Activated naive CD8-positive, alpha-beta T cell treated with anti-CD3 and anti-CD28 coated beads, Interleukin-2, amount 50 U/mL, for 24 hours (primary cell): ENCODE results near the gene SLC25A31.

Experiments
- ATAC-seq: fragments of 150-1000 bp; cut with Tn5 transposase; one replicate; pipeline ENCODE4 v1.10.0; 2021
- DNase-seq: peaks from one replicate; pipeline ENCODE4 v3.0.0; 2021
- H3K27ac Mint-ChIP-seq: one replicate; pipeline ENCODE4 v1.8.0; 2021; ENCODE audit warnings: mild to moderate bottlenecking, mixed read lengths
- H3K27me3 Mint-ChIP-seq: one replicate; pipeline ENCODE4 v1.8.0; 2021; ENCODE audit warnings: mixed read lengths
- H3K36me3 Mint-ChIP-seq: one replicate; pipeline ENCODE4 v1.8.0; 2021; ENCODE audit warnings: low read depth, mixed read lengths
- H3K4me1 Mint-ChIP-seq: one replicate; pipeline ENCODE4 v1.8.0; 2021; ENCODE audit warnings: mixed read lengths
- H3K4me3 Mint-ChIP-seq: one replicate; pipeline ENCODE4 v1.8.0; 2021; ENCODE audit warnings: mild to moderate bottlenecking, moderate library complexity, mixed read lengths
- H3K9me3 Mint-ChIP-seq: one replicate; pipeline ENCODE4 v1.8.0; 2021; ENCODE audit warnings: mixed read lengths

The SLC25A31 gene

DNA sequence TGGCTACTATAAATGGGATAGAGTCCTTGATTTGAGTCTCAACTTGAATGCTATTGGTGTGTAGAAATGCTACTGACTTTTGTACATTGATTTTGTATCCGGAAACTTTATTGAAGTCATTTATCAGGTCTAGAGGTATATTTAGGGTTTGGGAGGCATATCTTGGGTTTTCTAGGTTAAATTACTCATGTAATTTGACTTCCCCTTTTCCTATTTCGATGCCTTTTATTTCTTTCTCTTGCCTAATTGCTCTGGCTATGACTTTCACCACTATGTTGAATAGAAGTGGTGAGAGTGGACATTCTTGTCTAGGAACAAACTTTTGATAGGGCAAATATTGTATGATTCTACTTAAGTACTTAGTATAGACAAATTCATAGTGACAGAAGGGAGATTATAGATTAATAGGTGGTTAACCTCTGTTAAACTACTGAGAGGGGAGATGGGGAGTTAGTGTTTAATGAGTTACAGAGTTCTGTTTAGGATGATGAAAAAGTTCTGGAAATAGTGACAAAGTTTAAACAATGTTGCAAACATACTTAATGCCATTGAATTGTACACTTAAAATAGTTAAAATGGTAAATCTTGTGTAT lies 29.1 kb downstream of the SLC25A31 start:
- H3K9me3 Mint-ChIP-seq: peaks cover 4% of the 10 kb centered on the region
- H3K36me3 Mint-ChIP-seq: no peaks in the 10 kb centered on the region
- ATAC-seq (no peak), DNase-seq (no peak)
- H3K27ac Mint-ChIP-seq: no peak overlapping the region
- no peaks in the 10 kb centered on the region for H3K27me3 Mint-ChIP-seq
- no peak overlapping the region for H3K4me3 Mint-ChIP-seq
- H3K4me1 Mint-ChIP-seq: no peaks in the 10 kb centered on the region

DNA sequence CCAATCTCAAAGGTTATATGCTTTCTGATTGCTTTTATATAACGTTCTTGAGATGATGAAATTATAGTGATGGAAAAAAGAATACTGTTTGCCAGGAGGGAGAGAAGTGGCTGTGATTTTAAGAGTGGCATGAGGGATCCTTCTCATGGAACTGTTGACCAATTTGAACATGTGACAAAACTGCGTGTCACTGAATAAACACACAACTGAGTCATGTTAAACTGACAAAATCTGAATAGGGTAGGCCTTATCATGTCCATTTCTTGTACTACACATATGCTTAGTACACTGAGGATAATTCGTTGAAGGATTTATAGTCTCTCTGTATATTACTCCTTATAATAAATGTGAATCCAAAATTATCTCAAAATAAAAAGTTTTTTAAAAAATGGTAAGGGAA lies 29.7 kb downstream of the SLC25A31 start:
- Mint-ChIP-seq H3K4me1 (no peaks in the 10 kb centered on the region), H3K9me3 (peaks cover 4% of the 10 kb centered on the region), H3K27me3 (no peaks in the 10 kb centered on the region), H3K36me3 (no peaks in the 10 kb centered on the region), H3K4me3 (no peak overlapping the region), H3K27ac (no peak overlapping the region)
- ATAC-seq: no peak
- DNase-seq: no peak

DNA sequence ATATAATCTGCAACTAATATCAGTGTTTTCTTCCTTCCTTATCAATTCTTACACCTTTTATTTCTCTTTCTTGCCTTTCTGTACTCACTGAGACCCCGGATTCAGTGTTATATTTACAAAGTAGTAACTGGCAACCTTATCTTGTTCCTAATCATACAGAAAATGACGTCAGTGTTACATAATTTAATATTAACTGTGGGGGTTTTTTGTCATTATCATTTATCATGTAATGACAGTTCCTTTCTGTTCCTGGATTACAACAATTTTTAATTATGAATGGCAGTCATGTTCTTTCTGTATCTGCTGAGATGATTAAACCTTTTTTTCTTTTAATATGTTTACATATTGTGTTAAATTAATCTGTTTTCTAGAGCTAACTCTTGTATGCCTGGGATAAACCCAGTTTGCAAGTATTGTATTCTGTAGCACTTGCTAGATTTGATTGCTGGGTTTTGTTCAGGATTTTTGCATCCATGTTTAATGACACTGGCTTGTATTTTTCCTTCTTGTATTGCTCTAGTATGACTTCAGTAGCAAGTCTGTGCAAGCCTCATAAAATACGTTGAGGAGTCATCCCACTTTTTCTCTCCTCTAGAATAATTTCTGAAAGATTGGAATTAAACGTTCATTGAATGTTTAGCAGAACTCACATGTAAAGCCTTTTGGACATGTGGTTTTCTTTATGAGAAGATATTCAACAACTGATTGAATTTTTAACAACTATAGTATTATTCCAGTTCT lies 41.5 kb downstream of the SLC25A31 start:
- ATAC-seq (no peak), DNase-seq (no peak)
- Mint-ChIP-seq H3K4me1 (no peaks in the 10 kb centered on the region), H3K36me3 (no peaks in the 10 kb centered on the region), H3K4me3 (no peak overlapping the region), H3K9me3 (no peaks in the 10 kb centered on the region), H3K27me3 (peaks cover 20% of the 10 kb centered on the region), H3K27ac (no peak overlapping the region)

DNA sequence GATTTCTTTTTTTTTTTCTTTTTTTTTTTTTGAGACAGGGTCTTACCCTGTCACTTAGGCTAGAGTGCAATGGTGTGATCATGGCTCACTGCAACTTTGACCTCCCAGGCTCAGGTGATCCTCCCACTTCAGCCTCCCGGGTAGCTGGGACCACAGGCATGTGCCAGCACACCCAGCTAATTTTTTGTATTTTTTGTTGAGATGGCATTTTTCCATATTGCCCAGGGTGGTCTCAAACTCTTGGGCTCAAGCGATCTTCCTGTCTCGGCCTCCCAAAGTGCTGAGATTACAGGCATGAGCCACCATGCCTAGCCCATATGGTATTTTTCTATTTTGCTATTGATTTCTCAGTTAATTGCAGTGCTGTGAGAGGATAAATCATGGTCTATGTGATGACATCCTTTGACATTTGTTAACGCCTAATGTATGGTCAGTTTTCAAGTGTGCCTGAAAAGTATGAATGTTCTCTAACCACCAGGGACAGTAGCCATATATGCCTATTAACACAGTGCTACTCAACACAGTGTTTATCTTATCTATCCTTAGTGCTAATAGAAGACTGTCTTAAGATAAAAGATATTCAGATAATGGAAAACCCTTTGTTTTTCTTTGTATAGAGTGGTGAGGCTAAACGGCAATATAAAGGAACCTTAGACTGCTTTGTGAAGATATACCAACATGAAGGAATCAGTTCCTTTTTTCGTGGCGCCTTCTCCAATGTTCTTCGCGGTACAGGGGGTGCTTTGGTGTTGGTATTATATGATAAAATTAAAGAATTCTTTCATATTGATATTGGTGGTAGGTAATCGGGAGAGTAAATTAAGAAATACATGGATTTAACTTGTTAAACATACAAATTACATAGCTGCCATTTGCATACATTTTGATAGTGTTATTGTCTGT lies 42.8 kb downstream of the SLC25A31 start:
- H3K4me3 Mint-ChIP-seq: no peak overlapping the region
- no peak overlapping the region for H3K27ac Mint-ChIP-seq
- H3K9me3 Mint-ChIP-seq: no peaks in the 10 kb centered on the region
- peaks cover 30% of the 10 kb centered on the region for H3K27me3 Mint-ChIP-seq
- no peak for DNase-seq
- no peak for ATAC-seq
- H3K36me3 Mint-ChIP-seq: no peaks in the 10 kb centered on the region
- no peaks in the 10 kb centered on the region for H3K4me1 Mint-ChIP-seq

DNA sequence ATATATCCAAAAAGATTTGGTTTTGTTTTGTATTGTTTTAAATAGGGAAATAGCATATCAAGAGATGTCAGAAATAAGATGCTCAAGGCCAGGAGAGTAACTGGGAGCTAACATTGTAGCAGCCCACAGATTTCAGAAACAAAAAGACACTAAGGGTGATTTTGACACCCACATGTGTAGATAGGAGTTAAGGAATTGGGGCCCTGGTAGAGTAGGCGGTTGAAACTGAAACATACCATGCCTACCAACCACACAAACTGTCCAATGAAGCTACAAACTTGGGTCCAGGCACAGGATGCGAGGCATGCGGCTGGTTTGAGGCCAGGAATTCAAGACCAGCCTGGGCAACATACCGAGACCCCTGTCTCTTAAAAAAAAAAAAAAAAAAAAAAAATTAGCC lies 45.6 kb downstream of the SLC25A31 start:
- ATAC-seq: no peak
- Mint-ChIP-seq H3K36me3 (no peaks in the 10 kb centered on the region), H3K27me3 (peaks cover 56% of the 10 kb centered on the region)

DNA sequence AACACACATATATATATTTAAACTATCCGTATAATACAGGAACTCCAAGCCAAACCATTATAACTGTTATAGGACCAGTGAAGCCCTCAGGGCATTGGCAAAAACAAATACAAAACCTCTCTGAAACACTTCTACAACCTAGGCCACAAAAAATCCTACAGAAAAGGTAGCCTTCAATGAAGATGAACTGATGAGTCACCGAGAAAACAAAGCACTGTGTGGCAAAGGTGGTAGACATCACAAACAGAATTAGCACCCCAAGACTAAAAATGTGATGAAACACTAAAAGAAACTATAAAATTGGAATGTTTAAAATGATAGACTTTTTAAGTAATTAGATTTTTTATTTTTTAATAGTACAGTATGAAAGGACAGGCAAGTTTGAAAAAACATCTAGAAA lies 46.4 kb downstream of the SLC25A31 start:
- H3K4me3 Mint-ChIP-seq: no peak overlapping the region

More for the DNA sequence above, 45.6 kb downstream of the SLC25A31 start:
- H3K27ac Mint-ChIP-seq: no peak overlapping the region
- peaks cover under 1% of the 10 kb centered on the region for H3K9me3 Mint-ChIP-seq
- no peaks in the 10 kb centered on the region for H3K4me1 Mint-ChIP-seq
- no peak overlapping the region for H3K4me3 Mint-ChIP-seq
- DNase-seq: no peak

DNA sequence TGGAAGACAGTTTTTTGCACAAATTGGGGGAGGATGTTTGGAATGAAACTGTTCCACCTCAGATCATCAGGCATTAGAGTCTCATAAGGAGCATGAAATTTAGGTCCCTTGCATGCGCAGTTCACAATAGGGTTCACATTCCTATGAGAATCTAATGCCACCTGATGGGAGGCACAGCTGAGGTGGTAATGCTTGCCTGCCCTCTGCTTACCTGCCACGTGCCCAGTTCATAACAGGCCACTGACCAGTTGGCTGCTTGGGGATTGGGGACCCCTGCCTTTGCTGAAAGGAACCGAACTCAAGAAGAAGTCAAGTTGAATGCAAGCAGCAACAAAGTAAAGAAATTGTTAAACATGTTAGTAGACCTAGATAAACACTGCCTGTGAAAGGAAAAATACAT lies 47.3 kb downstream of the SLC25A31 start:
- H3K4me3 Mint-ChIP-seq: no peak overlapping the region
- ATAC-seq (no peak), DNase-seq (no peak)
- H3K9me3 Mint-ChIP-seq: peaks cover 5% of the 10 kb centered on the region
- peaks cover 63% of the 10 kb centered on the region for H3K27me3 Mint-ChIP-seq
- no peak overlapping the region for H3K27ac Mint-ChIP-seq
- peaks cover 9% of the 10 kb centered on the region for H3K4me1 Mint-ChIP-seq
- H3K36me3 Mint-ChIP-seq: peaks cover 5% of the 10 kb centered on the region

More for the DNA sequence above, 46.4 kb downstream of the SLC25A31 start:
- H3K27me3 Mint-ChIP-seq: peaks cover 62% of the 10 kb centered on the region
- peaks cover 5% of the 10 kb centered on the region for H3K36me3 Mint-ChIP-seq
- no peak overlapping the region for H3K27ac Mint-ChIP-seq
- ATAC-seq (no peak), DNase-seq (no peak)
- peaks cover 7% of the 10 kb centered on the region for H3K4me1 Mint-ChIP-seq
- H3K9me3 Mint-ChIP-seq: peaks cover 5% of the 10 kb centered on the region

DNA sequence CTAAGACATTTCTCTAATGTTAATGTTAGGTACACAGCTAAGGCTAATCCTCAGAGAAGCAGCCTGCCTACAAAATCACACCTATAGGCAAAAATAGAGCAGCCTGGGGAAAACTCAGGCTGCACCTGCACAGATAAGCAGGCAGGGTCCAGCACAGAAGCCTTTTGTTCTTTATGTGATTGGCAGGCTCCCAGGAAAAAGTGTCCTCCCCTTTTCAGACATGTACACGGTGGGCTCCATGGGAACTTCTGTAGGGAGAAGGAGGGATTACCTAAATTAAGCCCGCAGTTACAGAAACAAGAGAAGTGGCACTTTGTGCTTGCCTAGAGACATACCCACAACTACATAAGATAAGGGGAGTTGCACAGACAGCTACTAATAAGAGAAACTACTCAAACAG lies 47.9 kb downstream of the SLC25A31 start:
- Mint-ChIP-seq H3K27ac (no peak overlapping the region), H3K4me3 (no peak overlapping the region)
- ATAC-seq: no peak

DNA sequence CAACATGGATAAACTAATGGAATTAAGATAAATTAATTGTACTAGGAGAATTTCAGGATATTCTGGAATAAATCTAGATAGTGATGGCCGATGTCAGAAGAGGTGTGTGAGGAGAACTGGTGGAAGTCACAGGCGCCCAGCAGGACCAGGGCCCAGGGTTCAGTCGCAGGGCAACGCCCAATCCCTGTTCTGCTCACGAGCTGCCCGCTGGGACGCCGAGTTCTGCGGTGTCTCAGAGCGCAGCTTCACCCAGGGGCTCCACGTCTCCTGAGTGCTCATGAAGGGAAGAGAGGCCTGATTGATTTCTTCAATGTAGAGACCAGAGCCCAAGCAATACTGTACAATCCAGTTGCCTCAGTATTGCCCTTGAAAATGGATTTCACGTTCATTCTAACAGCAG lies 50.4 kb downstream of the SLC25A31 start:
- Mint-ChIP-seq H3K4me3 (no peak overlapping the region), H3K9me3 (peaks cover 15% of the 10 kb centered on the region), H3K4me1 (peaks cover 20% of the 10 kb centered on the region), H3K27me3 (peaks cover 87% of the 10 kb centered on the region), H3K27ac (no peak overlapping the region), H3K36me3 (peaks cover 5% of the 10 kb centered on the region)
- DNase-seq (no peak), ATAC-seq (no peak)

More for the DNA sequence above, 47.9 kb downstream of the SLC25A31 start:
- Mint-ChIP-seq H3K9me3 (peaks cover 7% of the 10 kb centered on the region), H3K36me3 (peaks cover 5% of the 10 kb centered on the region), H3K4me1 (peaks cover 16% of the 10 kb centered on the region), H3K27me3 (peaks cover 66% of the 10 kb centered on the region)
- DNase-seq: no peak

DNA sequence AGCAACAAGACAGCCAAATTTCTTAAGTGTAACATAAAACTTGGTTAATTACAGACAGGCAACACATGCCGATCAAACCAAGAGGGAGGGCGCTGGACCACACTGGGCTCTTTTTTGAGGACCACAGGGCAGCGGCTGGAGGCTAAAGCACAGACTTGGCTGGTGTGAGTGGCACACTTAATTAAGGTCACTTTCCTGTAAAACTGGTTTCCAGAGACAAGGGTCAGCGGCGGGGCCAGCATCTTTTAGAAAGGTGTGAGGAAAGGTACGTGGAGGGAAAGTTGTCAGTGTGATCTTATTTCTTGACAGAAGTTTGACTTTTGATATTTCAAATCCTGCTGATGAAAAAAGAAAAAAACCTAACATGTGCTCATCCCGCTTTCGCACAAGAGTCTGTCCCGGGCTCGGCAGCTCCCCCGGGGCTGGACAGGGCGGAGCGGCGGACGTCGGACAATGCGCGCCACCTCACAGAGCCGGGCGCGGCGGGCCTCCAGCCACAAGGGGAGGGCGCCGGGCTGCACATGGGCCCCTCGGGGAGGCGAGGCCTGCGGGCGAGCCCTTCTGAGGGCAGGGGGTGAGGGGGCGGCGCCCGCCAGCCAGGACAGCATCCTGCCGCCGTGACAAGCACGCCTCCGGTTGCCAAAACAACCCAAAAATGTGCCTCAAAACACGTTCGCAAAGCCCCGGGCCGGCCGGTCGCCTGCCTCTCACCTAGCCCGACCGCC lies 51.3 kb downstream of the SLC25A31 start:
- Mint-ChIP-seq H3K4me1 (peaks cover 20% of the 10 kb centered on the region), H3K27me3 (peaks cover 84% of the 10 kb centered on the region), H3K36me3 (peaks cover 5% of the 10 kb centered on the region), H3K9me3 (peaks cover 15% of the 10 kb centered on the region), H3K27ac (peak overlapping the region; percentile 77), H3K4me3 (peak overlapping the region; percentile 82)
- ATAC-seq (peak; percentile 6), DNase-seq (no peak)

DNA sequence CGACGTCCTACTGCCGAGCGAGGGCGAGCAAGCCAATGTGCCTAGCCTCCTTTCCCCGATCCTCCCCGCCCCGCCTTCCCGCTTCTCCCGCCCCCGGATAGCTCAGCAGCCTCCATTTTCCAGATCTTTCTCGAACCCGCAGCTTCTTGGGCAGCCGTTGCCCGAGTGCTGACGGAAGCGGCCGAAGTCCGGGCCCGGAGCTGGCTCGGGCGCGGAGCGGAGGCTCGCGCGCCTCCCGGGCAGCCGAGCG lies 51.8 kb downstream of the SLC25A31 start:
- Mint-ChIP-seq H3K36me3 (peaks cover 5% of the 10 kb centered on the region), H3K4me1 (peaks cover 20% of the 10 kb centered on the region), H3K4me3 (peak overlapping the region; percentile 82), H3K27me3 (peaks cover 82% of the 10 kb centered on the region), H3K9me3 (peaks cover 15% of the 10 kb centered on the region), H3K27ac (no peak overlapping the region)
- ATAC-seq (peak; percentile 80), DNase-seq (peak; percentile 66)

DNA sequence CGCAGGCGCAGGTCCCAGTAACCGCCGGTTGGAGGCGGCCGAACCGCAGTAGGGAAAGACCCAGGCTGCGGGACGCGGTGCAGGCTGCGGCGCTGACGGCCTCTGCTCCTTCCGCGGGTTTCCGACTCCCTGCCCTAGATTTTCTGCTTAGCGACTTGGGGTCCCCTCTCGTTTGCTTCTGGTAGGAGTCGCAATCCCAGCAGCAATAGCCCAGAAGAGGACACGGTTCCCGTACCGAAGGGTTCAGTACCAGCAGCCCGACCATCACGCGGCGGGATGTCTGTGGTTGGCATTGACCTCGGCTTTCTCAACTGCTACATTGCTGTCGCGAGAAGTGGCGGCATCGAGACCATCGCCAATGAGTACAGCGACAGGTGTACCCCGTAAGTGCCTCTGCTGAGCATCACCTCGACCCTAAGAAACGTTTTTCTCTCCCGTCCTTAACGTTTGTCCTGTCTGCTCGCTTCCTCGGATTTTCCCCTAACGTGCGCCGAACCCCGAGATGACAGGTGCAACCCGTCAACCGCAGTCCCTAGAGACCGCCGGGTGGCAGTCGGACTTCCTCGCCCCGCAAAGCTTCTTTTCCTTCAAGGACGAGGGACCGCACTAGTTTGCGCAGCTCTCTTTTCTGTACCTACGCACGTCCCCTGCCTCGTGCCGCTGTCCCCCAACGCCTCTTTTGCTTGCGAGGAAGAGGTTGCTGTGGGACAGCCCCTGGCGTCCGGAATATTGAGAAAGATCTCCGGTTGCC lies 52.2 kb downstream of the SLC25A31 start, which contains the start of gene HSPA4L:
TSS of gene HSPA4L (plus strand) at position 48 of the 751 bp plus-strand sequence. CDS start at position 277, 229 bp downstream.
- ATAC-seq (peak; percentile 39), DNase-seq (peak; percentile 55)
- Mint-ChIP-seq H3K4me3 (peak within 1 kb of the TSS; percentile 82), H3K36me3 (peaks cover 5% of the 10 kb centered on the region), H3K27ac (peak within 1 kb of the TSS; percentile 86), H3K9me3 (peaks cover 15% of the 10 kb centered on the region), H3K27me3 (peaks cover 77% of the 10 kb centered on the region), H3K4me1 (peaks cover 20% of the 10 kb centered on the region)

DNA sequence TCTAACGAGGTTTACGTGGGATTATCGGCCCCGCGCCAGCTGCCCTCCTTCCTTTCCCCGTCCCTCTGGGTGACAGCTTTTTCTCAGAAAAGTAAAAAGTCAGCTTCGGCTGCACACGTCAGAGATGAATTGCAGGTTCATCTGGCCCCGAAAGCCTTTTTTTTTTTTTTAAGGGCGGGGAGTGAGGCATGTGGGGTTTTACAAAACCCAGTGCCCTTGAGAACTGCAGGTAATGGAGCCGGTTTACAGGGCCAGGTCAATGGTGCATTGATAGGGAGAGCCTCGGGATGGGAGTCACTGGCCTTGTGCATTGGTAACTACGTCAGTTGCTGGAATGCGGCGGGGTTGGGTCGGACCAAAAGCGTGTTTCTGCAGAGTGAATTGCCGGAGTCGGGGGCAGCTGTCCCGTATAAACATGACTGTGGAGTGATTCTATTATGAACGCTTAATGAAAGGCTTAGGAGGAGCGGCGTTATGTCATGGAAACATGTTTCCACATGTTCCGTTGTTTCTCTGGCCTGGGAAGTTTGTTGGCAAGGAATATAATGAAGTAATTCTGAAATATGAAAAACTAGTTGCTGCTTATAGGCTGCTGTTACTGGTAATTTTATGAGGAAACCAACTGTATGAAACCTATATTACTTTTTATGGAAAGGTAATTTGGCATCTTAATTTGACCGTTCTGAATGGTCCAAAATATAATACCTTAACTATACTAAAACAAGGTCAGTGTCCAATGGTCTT lies 53.0 kb downstream of the SLC25A31 start:
- Mint-ChIP-seq H3K4me1 (peaks cover 20% of the 10 kb centered on the region), H3K9me3 (peaks cover 15% of the 10 kb centered on the region), H3K36me3 (peaks cover 5% of the 10 kb centered on the region), H3K4me3 (peak overlapping the region; percentile 82), H3K27ac (peak overlapping the region; percentile 86), H3K27me3 (peaks cover 70% of the 10 kb centered on the region)
- no peak for DNase-seq
- peak; percentile 72 for ATAC-seq
